HK-2 (cell line): ENCODE measurements around the gene CDHR3.

ENCODE experiments used
- DNase-seq: peaks from one replicate; pipeline ENCODE4 v3.0.0-alpha.2; 2018; ENCODE audit not compliant: unreplicated experiment

CDHR3 gene

DNA sequence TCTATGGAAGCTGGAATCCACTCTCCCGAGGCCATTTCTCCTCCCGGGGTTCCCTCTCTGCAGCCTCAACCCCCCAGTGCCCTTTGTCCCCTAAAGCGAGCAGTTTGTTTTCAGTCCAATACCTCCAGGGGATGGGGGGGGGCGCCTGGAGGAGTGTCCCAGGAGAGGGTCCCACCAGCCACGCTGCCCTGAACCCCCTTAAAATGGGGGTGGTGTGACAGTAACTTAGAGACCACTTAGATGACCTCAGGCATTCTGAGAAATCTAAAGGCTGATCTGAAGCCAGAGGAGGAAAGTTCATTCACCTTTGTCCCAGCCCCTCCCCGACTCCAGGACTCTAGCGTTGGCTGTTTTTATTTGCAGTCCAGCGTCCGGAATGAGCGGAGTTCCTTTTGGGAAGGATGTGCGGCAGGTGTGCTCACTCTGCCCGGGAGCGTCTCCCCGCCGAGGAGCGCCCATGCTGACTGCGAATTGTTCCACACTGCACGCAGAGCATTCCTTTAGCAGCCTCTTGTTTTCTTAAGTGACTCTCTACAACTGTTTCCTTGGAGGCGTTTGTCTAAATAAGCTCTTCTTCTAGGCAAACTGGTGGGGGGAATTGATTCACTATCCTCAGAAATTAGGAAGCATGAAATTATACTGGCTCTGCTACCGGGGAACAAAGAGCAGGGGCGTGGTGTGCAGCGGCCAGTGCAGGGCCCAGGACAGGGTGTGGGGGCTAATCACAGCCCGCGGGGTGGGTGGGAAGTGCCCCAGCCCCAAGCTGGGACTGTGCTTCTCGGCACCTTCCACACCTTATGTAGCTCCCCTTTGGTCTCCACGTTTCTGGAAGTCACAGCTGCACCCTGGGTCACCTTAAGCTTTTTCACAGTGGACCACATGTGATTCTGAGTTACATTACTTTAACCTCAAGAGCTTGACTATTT, 102.8 kb downstream of the CDHR3 start:
- no peak for DNase-seq

DNA sequence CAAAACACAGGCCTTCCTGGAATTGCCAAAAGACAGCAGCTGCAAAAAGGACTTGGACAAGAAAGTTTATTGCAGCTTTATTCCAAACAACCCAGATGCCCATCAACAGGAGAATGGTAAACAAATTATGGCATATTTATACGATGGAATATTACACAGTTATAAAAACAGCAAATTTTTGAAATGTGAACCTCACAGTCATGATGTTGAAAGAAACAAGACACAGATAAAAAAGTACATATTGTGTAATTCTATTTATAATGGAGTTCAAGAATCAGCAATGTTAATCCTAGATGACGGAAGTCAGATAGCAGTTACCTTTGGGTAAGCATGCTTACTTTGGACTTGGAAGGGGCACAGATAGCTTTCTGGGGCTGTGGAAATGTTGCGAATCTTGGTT, 104.6 kb downstream of the CDHR3 start:
- DNase-seq: no peak

DNA sequence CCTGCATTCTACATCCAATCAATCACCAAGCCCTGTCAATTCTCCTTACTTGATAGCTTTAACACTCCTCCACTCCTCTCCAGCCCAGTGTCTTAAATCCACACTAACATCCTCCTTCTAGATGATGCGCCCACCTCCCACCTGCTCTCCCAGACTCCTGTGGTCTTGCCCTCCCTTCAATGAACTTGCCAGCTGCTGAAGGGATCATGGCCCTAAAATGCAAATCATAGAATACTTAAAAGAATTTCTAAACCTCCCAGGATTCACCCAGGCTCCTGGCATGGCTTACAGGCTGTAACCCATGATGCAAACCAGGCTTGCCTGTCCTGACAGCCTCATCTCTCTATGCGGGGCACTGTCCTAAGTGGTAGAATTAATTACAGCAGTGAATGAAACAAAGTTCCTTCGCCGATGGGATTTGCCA, 105.5 kb downstream of the CDHR3 start:
- no peak for DNase-seq

GRCh38 chr7:106068986-106069385, 105.9 kb downstream of the CDHR3 start:
- no peak for DNase-seq

DNA sequence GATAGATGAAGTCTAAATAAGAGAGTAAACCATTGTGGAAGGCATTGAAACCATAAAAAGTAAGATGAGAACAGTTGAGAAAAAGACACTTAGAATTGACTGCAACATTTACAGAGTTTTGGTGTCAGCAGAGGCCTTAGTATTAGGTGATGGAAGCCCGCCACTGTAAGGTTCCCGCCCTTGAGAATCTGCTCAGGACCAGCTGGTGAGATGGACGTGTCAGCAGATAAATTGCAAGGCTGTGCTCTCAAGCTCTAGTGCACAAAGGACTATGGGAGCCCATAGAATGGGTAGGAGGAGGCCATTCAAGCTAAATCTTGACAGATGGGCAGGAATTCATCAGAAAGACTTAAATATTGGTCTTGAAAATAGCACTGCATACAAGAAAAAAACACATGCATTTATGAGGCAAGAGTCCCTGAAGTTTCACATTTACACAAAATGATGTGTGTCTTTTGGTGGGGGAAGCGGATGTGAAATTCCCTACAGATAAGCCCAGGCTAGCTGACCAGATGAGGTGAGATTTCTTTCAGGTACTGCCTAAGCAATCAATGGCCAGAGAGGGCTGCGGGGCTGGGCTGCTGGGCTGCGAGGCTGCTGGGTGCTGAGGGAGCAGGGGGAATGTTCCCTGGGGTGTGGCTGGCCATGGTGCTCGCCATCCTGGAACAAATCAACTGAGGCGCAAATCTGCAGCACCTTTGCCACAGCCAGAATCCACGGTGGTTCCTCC, 106.6 kb downstream of the CDHR3 start:
- DNase-seq: no peak

GRCh38 chr7:106070201-106070551, 107.1 kb downstream of the CDHR3 start:
- DNase-seq: no peak

GRCh38 chr7:106070567-106071254, 107.6 kb downstream of the CDHR3 start:
- DNase-seq: no peak

DNA sequence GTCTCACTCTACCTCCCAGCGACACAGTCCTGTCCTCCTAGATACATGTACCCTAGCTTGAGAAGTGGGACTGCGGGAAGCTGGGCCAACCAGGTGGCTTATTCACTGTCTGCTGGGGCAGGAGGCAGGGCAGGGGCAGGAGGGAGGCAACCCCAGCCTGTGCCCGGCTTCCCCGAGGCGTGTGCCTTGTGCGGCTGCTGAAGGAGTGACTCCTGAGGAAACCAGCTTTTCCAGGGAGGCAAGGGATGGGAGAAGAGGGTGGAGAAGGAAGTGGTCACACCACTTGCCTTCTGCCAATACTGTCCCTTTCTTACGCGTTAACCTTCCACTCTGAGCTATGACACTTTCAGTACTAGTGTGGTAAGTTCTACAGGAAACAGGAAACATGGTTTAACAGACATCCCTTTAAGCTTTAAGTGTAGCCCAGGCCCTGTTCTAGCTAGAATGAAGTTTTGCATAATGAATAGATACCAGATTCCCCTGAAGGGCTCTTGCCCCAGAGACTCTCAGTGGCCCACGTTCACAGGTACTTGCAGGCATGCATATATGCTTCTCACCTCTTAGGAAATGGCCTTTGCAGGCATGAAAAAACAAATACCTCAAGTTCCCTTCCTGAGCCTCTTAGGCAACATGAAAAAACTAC, 108.4 kb downstream of the CDHR3 start:
- no peak for DNase-seq

DNA sequence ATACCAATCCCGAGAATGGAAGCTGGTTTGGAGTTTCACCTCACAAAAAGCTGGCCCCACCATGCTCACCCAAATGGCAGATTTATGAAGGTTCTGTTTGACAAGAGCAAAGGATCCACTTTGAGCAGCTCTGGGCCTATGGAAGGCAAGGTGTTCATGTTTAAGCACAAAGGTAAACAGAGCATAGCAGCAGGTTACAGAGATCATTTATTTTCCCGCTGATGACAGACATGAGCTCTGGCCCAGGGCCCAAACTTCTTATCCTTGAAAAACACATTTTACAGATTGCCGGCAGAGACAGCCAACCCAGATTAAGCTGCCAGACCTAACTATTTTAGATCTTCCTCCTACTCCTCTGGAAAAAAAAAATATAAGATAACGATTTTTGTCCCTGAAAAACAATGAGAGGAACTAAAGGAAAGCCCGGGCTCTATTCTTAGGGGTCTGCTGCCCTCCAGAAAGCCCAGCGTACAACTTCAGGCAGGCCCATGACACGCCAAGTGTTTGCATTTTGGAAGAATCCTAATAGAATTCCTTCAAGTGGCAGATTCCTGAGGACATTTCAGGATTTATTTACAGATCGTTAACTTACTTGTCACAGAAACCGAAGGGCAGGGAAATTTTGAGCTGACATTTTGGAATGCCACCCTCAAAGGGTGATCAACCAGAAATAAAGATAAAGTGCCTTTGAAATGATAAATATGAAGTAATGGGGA, 109.1 kb downstream of the CDHR3 start:
- DNase-seq: no peak

- no peak for DNase-seq
Measured at GRCh38 chr7:106072715-106073091, 109.6 kb downstream of the CDHR3 start.

DNA sequence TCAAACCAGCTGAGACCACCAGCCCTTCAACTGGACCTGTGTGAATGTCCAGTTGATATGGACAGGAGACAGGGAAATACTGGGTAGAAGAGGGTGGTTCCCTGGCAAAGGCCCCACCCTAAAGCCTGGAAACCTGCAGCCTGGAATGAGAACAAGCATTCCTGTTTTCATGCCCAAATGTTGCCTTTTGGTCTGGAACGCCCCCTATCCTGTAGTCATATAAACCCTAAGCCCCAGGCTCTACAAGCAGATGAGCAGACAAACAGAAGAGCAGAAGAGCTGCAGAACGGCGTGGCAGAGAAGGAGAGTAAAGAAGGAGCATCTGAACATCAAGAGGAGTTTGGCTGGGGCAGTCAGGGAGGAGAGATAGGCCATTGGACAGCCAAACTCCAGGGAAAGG, 110.6 kb downstream of the CDHR3 start:
- no peak for DNase-seq

GRCh38 chr7:106074257-106074656, 111.2 kb downstream of the CDHR3 start:
- no peak for DNase-seq

GRCh38 chr7:106075937-106076336, 112.9 kb downstream of the CDHR3 start:
- DNase-seq: no peak

- no peak for DNase-seq
Measured at GRCh38 chr7:106076537-106076936, 113.5 kb downstream of the CDHR3 start.

- no peak for DNase-seq
Measured at GRCh38 chr7:106080300-106080987, 117.4 kb downstream of the CDHR3 start.

GRCh38 chr7:106082087-106082854, 119.2 kb downstream of the CDHR3 start:
- DNase-seq: no peak
